ENCODE measurements around the gene ITGA11. TPM values are rescaled to one million over a fixed set of nuclear protein-coding genes. Genes with fewer than 3 reads are reported as not detected.

The ITGA11 gene
- total RNA-seq, 2 donors from 2014 or later, result 22.4 to 23.8 TPM

DNA sequence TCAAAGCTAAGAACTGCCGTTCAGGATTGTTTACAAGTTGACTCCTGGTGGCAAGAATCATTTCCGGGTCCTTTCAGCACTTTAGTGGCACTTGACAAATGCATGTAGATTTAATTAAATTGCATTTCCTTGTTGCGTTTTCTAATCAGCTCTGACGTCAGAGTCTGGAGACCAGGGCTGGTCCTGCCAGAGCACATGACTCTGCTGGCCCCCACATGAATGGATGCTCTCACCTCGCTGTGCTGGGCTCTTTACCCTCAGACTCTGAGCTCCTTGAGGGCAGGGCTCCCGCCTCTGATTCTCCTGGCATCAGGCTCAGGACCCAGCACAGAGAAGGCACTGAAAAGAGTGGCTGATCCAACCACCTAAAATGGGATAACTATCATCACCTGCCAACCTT lies 85.0 kb downstream of the ITGA11 start:
- intact Hi-C loops (cut with DNase I), result no loop called here
- ATAC-seq, result no peak
- no peak for DNase-seq

DNA sequence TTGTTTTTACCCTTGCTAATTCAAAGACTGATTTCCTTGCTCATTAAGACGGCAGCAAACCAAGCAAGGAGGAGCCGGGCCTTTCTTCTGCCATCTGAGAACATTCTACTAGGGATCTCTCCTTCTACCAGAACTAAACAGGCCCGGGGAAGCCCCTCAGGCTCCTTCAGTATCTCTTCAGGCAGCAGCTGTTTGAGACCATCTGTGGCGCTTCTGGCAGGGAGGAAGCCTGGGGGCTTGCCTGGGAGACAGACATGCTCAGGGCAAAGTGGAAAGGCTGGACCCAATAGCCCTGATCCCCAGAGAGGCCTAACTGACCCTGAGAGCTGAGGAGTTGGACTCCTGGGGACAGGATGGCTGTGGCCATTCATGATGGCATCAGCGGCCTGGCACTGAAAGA lies 86.5 kb downstream of the ITGA11 start:
- ATAC-seq (no peak), DNase-seq (no peak)
- intact Hi-C loops (cut with DNase I), result no loop called here

DNA sequence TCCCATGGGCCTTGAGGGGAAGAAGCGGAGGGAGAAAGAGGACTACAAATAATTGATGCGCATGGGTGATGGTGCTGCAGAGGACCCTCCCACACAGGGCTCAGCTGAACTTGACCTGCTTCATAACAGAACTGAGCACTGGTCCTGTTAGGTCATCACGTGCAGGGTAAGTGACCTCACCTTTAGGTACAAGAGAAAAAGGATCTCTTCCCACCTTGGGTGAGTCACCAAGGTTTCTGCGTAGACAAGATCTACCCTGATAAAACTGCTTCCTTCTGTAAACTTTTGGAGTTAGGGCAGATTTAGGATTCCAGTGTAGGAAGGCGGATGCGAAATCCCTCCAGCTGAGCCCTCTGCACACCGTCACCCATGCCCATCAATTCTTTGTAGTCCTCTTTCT lies 87.4 kb downstream of the ITGA11 start:
- no peak for ATAC-seq
- no peak for DNase-seq
- intact Hi-C loops (cut with DNase I), result no loop called here

DNA sequence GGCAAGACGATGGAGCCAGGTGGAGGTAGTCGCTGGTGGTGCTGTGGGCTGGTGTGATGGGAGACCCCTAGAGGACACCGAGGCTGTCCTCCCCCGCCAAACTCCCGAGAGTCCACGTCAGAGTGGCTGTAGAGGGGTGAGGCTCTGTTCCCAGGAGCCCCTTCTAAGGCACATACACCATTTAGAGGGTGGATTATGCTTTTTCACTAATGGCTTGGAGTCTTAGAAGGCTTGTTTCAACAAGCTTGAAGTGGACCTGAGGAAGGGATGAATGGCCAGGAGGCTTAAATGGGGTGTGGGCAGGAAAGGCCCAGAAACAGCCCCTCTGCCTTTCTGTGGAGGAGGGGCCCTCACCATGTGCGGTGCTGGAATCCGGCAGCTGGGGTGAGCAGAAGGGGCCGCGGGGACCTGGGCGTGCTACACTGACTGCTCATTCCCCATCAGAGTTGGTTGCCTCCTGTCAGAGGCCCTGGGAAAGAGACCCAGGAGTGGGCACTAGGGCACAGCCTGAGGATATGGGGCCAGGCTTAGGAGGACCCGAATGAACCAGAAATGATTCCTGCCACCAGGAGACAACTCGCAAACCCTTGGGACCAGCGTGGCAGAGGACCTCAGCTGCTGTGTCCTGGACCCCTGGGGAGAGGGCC lies 88.3 kb downstream of the ITGA11 start:
- ATAC-seq (no peak), DNase-seq (no peak)
- intact Hi-C loops (cut with DNase I), result no loop called here

DNA sequence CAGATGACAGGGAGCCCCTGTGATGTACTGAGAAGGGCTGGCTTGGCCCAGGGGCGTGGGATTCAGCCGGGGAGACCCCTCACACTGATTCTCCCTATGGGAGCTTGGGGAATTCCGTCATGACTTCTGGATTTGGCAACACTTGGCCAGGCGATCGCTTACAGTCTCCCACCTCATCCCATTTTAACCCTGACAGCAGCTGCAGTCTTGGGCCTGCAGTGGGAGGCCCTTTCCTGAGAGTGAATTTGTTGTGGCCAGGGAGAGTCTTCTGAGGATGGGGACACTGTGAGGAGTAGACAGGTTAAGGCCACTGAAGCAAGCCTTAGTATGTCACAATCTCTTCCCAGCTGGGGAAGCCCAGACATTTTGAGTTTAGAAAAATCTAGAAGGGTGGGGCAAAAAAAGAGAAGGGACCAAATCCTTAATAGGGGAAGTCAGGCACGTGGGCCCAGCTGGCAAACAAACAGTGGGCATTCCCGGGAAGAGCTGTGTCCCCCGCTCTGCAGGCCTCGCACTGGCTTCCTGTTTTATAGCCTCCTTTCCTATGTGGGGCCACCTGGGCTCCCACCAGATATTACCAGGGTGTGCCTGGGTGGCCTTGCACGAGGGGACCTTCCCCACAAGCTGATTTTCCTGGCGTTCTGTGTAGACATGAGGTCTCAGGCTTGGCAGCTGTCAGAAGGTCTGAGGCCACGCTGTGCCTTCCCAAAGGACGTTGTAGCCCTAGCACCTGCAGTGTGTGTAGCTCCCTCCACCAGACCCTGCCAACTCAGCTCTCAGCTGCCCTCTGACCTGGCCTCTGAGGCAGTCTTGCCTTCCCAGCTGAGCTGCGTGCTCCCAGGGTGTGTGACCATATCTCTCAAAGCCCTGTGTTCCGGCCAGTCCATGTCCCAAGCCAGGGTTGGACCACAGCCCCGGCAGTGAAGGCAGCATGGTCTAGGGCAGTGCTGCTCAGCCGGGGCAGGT lies 89.9 kb downstream of the ITGA11 start:
- ATAC-seq, result peak; percentile 41 to 43
- intact Hi-C loops (cut with DNase I), result no loop called here
- DNase-seq, result no peak

- DNase-seq (no peak), ATAC-seq (peak; percentile 30 to 65)
- intact Hi-C loops (cut with DNase I), result no loop called here
These were observed 91.0 kb downstream of the ITGA11 start for GRCh38 chr15:68340726-68341671.

- no peak for DNase-seq
- no peak for ATAC-seq
- intact Hi-C loops (cut with DNase I), result no loop called here
These were observed 92.5 kb downstream of the ITGA11 start for GRCh38 chr15:68339481-68339880.

GRCh38 chr15:68337826-68338225 lies 94.1 kb downstream of the ITGA11 start:
- no peak for DNase-seq
- ATAC-seq, result no peak
- intact Hi-C loops (cut with DNase I), result no loop called here

- intact Hi-C loops (cut with DNase I), result no loop called here
- ATAC-seq (no peak), DNase-seq (no peak)
These were observed 95.4 kb downstream of the ITGA11 start for GRCh38 chr15:68336516-68336915.

- intact Hi-C loops (cut with DNase I), result no loop called here
- ATAC-seq, result peak; percentile 52 to 74
- peak; percentile 36 for DNase-seq
These were observed 96.3 kb downstream of the ITGA11 start for GRCh38 chr15:68335655-68336054.

- DNase-seq (peak; percentile 44), ATAC-seq (peak; percentile 25 to 43)
- intact Hi-C loops (cut with DNase I), result no loop called here
These were observed 96.7 kb downstream of the ITGA11 start for GRCh38 chr15:68335251-68335650.

- ATAC-seq (peak; percentile 13 to 53), DNase-seq (no peak)
- intact Hi-C loops (cut with DNase I), result no loop called here
These were observed 97.3 kb downstream of the ITGA11 start for GRCh38 chr15:68334661-68335124.

DNA sequence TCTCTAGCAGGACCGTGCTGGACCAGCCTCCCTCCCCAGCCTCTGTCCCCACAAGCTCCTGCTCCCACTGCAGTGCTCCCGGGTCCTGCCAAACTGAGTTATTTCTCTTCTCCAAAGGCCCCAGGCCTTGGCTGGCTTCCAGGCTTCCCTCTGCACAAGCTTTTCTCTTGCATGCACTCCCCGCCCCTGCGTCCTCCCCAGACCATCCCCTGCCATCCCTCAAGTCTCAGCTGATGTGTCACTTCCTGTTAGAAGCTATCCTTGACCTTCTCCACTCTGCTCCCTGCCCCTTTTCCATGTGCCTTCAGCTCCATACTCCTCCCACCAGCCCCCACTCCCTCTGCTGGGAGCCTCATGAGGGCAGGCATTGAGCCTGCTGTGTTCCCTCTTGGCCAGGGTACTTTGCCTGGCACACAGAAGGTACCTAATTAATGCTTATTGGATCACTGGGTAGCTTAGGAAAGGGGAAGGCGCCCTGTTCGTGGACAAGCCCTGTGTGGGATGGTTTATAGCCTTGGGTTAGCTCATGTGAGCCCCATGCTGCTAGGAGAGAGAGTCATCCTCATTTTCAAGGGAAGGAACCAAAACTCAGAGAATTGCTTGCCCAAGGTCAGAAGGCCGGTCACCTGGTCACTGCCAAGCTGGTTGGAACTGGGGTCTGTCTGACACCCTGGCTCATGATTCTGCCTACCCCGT lies 98.0 kb downstream of the ITGA11 start:
- DNase-seq (peak; percentile 71), ATAC-seq (peak in 1 of 2 donors; percentile 33)

GRCh38 chr15:68332266-68332665 lies 99.7 kb downstream of the ITGA11 start:
- intact Hi-C loops (cut with DNase I), result no loop called here
- DNase-seq, result no peak
- peak in 1 of 2 donors; percentile 5 for ATAC-seq

More for the DNA sequence above, 98.0 kb downstream of the ITGA11 start:
- intact Hi-C loops (cut with DNase I), result no loop called here

- no peak for DNase-seq
- intact Hi-C loops (cut with DNase I), result no loop called here
- no peak for ATAC-seq
These were observed 101.1 kb downstream of the ITGA11 start for GRCh38 chr15:68330901-68331300.

GRCh38 chr15:68330416-68330815 lies 101.5 kb downstream of the ITGA11 start:
- intact Hi-C loops (cut with DNase I), result no loop called here
- ATAC-seq, result no peak
- DNase-seq, result no peak

GRCh38 chr15:68328964-68329363 lies 103.0 kb downstream of the ITGA11 start:
- intact Hi-C loops (cut with DNase I), result no loop called here
- no peak for ATAC-seq
- no peak for DNase-seq

GRCh38 chr15:68328443-68328842 lies 103.5 kb downstream of the ITGA11 start:
- intact Hi-C loops (cut with DNase I), result no loop called here
- no peak for ATAC-seq
- DNase-seq, result no peak

Data from left cardiac atrium (tissue), 4 donors.